Epithelial cell of proximal tubule (primary cell): ENCODE results near the gene IFT20. TPM values are rescaled to one million over a fixed set of nuclear protein-coding genes. Genes with fewer than 3 reads are reported as not detected.
"Not testable (repeated sequence)": the region's sequence is repeated elsewhere in the genome, so short reads cannot be mapped to it uniquely, and the experiment has no call there.

Source experiments
- DNase-seq: peaks from one replicate; pipeline ENCODE4 v3.0.0-alpha.2; 2011; ENCODE audit warnings: low read depth
- H3K4me3 ChIP-seq: 2 replicates; pipeline ENCODE4 v1.5.1; 2011; ENCODE audit warnings: low read depth, mild to moderate bottlenecking, low read length
- CTCF ChIP-seq: conservative IDR thresholded peaks from 2 replicates; pipeline ENCODE4 v1.5.1; 2012; ENCODE audit warnings: low read depth, mild to moderate bottlenecking, low read length
- total RNA-seq: library from RNA; depleted of rRNA; stranded (reverse); fragments of >200 nt; gene quantifications from 2 replicates; pipeline ENCODE4 v1.2.3, GENCODE V29; 2015

IFT20 gene
- total RNA-seq, 1 donor from 2014 or later = 32.9 TPM

GRCh38 chr17:28340374-28340773 lies 5.1 kb upstream of the IFT20 start:
- no peak for DNase-seq
- no peak for TF ChIP-seq CTCF
- H3K4me3 ChIP-seq = no peak overlapping the region

DNA sequence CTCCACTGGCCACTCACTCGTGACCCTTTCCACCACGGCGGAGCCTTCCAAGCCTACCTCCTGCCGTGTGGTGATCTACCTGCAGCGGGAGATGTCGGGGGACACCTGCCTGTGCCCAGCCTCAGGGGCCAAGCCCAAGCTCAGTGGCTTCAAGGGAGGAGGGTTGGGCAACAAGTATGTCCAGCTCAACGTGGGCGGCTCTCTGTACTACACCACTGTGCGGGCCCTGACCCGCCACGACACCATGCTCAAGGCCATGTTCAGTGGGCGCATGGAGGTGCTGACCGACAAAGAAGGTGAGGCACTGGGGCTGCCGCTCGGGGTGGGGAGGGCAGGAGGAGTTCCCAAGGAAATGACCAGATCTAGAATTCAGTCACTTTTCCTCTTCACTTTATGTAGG lies 4.2 kb upstream of the IFT20 start:
- no peak overlapping the region for H3K4me3 ChIP-seq
- no peak for TF ChIP-seq CTCF
- DNase-seq = no peak

GRCh38 chr17:28338769-28339212 lies 3.5 kb upstream of the IFT20 start:
- H3K4me3 ChIP-seq, DNase-seq: not testable (repeated sequence)

GRCh38 chr17:28338056-28338768 lies 2.9 kb upstream of the IFT20 start:
- H3K4me3 ChIP-seq = no peak overlapping the region
- no peak for TF ChIP-seq CTCF
- DNase-seq = no peak

- no peak for TF ChIP-seq CTCF
- peak; percentile 80 for DNase-seq
Observed at GRCh38 chr17:28335959-28336871, 943 bp upstream of the IFT20 start.

DNA sequence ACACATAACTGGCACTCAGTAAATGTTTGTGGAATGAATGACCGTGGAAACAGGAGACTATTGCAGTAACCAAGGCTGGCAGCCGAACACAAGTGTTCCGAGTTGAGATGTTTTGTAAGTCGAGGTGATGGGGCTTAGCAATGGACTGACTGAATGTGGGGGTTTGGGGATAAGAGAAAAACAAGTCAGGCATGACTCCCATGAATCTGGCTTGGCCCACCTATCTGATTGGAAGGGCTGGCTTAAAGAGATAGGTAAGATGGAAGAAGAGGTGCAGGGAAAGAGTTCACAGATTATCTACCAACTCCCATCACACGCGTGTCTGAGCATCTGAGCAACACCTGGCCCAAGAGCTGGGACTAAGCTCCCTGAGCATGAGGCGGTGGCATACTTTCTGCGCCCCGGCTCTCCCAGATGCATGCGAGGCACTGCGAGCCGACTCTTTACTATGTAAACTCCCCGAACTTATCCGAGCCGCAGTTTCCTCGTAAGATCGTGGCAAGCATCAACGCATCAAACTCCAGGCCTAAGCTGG lies 539 bp downstream of the IFT20 start:
- H3K4me3 ChIP-seq = peak overlapping the region; percentile 73
- no peak for TF ChIP-seq CTCF
- DNase-seq = no peak

More at GRCh38 chr17:28335959-28336871, 943 bp upstream of the IFT20 start:
- peak overlapping the region; percentile 73 for H3K4me3 ChIP-seq

DNA sequence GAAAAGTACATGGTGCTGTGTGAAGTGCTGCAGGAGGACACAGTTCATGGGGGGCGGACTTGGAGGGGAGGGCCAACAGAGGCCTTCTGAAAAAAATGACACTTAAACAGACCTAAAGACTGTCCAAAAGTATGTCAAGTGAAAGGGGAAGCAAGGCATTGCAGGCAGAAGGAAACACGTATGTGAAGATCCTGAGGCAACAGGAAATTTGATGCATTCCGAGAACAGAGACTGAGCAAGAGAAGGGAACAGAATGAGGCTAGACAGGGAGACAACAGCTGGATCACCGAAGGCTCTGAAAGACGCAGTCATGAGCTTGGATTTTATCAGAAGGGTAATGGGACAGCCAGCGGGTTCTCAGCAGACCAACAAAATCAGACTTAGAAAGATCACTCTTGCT lies 1.1 kb downstream of the IFT20 start:
- DNase-seq = no peak
- peak overlapping the region; percentile 73 for H3K4me3 ChIP-seq
- TF ChIP-seq CTCF = no peak
